SK-N-SH (cell line): ENCODE results near the gene DIS3L2.

Experiments used
- EP300 ChIP-seq, 2 experiments: IDR thresholded peaks; 2 replicates each; pipeline versions ENCODE4 v1.4.0 to v1.6.1; 2012; ENCODE audit warnings: borderline replicate concordance in 1 of 2, low read depth in 1 of 2, low read length in 1 of 2
- FOXM1 ChIP-seq: IDR thresholded peaks from 2 replicates; pipeline ENCODE4 v1.4.0; 2012; ENCODE audit warnings: low read depth, mild to moderate bottlenecking
- JUND ChIP-seq: IDR thresholded peaks from 2 replicates; pipeline ENCODE4 v1.4.0; 2012
- MAX ChIP-seq: IDR thresholded peaks from 2 replicates; pipeline ENCODE4 v1.4.0; 2012; ENCODE audit warnings: low read depth
- POLR2AphosphoS5 ChIP-seq: IDR thresholded peaks from 2 replicates; pipeline ENCODE4 v1.6.1; 2012; ENCODE audit warnings: low read depth, low read length
- RAD21 ChIP-seq: IDR thresholded peaks from 2 replicates; pipeline ENCODE4 v1.6.1; 2012; ENCODE audit warnings: mild to moderate bottlenecking, low read length
- SMC3 ChIP-seq: IDR thresholded peaks from 2 replicates; pipeline ENCODE4 v1.6.1; 2012; ENCODE audit warnings: low read depth, low read length, improper control_type of control experiment
- TAF1 ChIP-seq: IDR thresholded peaks from 2 replicates; pipeline ENCODE4 v1.6.1; 2012; ENCODE audit warnings: low read depth, mild to moderate bottlenecking, low read length, moderate library complexity, borderline replicate concordance
- USF2 ChIP-seq: fragments of 150-350 bp; IDR thresholded peaks from 2 replicates; pipeline ENCODE4 v1.6.1; 2017; ENCODE audit warnings: antibody characterized with exemption, low read length, low read depth, borderline replicate concordance
- TF ChIP-seq, protein P1 (sequence below): fragments of 200-600 bp; sonication (generic); IDR thresholded peaks from 2 replicates; pipeline ENCODE4 v1.6.1; 2017; ENCODE audit warnings: antibody characterized with exemption, mild to moderate bottlenecking, moderate library complexity
- TF ChIP-seq, protein P2 (sequence below): fragments of 150-350 bp; IDR thresholded peaks from 2 replicates; pipeline ENCODE4 v1.6.1; 2016; ENCODE audit warnings: mild to moderate bottlenecking, low read depth, low read length

- TF ChIP-seq, protein P1, sequence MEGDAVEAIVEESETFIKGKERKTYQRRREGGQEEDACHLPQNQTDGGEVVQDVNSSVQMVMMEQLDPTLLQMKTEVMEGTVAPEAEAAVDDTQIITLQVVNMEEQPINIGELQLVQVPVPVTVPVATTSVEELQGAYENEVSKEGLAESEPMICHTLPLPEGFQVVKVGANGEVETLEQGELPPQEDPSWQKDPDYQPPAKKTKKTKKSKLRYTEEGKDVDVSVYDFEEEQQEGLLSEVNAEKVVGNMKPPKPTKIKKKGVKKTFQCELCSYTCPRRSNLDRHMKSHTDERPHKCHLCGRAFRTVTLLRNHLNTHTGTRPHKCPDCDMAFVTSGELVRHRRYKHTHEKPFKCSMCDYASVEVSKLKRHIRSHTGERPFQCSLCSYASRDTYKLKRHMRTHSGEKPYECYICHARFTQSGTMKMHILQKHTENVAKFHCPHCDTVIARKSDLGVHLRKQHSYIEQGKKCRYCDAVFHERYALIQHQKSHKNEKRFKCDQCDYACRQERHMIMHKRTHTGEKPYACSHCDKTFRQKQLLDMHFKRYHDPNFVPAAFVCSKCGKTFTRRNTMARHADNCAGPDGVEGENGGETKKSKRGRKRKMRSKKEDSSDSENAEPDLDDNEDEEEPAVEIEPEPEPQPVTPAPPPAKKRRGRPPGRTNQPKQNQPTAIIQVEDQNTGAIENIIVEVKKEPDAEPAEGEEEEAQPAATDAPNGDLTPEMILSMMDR, result no peak
- no peak for TF ChIP-seq MAX
- no peak for TF ChIP-seq POLR2AphosphoS5
- TF ChIP-seq EP300 (IDR thresholded peaks at IDR 0.05; ENCODE audit: borderline replicate concordance in 1 of 2, low read depth in 1 of 2, low read length in 1 of 2), result no peak
- no peak for TF ChIP-seq TAF1
- TF ChIP-seq, protein P2, sequence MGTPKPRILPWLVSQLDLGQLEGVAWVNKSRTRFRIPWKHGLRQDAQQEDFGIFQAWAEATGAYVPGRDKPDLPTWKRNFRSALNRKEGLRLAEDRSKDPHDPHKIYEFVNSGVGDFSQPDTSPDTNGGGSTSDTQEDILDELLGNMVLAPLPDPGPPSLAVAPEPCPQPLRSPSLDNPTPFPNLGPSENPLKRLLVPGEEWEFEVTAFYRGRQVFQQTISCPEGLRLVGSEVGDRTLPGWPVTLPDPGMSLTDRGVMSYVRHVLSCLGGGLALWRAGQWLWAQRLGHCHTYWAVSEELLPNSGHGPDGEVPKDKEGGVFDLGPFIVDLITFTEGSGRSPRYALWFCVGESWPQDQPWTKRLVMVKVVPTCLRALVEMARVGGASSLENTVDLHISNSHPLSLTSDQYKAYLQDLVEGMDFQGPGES, result no peak
- TF ChIP-seq RAD21, result no peak
- TF ChIP-seq USF2, result no peak
- TF ChIP-seq FOXM1, result no peak
- no peak for TF ChIP-seq SMC3
- TF ChIP-seq JUND, result no peak
Observed at GRCh38 chr2:232363784-232364615, 402.5 kb downstream of the DIS3L2 start.
